ENCODE measurements around the gene VASP. TPM values are rescaled to one million over a fixed set of nuclear protein-coding genes. Genes with fewer than 3 reads are reported as not detected.
A peak's percentile ranks its signal among the peaks of the same experiment; 100 is the strongest.

The VASP gene
- total and polyA plus RNA-seq, 7 donors: 13.5 to 76.3 (median 22.7) TPM

- Histone ChIP-seq H3K4me3 (no peak overlapping the region), H3K36me3 (ENCODE audit: insufficient read depth in 1 of 2, low read depth in 1 of 2) (peaks cover 8 to 56% of the 10 kb centered on the region in 2 donors), H3K27me3 (ENCODE audit: insufficient read depth in 3 of 3, low read length in 2 of 3) (no peaks in the 10 kb centered on the region), H3K27ac (no peak overlapping the region), H3K4me1 (peaks cover 10% of the 10 kb centered on the region), H3K9me3 (no peaks in the 10 kb centered on the region)
- TF ChIP-seq CTCF (IDR thresholded peaks at IDR 0.05): no peak
- ATAC-seq (no peak), DNase-seq (no peak)
- intact Hi-C loops (cut with DNase I): no loop called here
- WGBS, 3 donors: 85 to 93% (median 88%) methylated on average over 7 of the region's 7 CpGs
Measured at GRCh38 chr19:45518469-45518826, 11.2 kb downstream of the VASP start.

GRCh38 chr19:45522010-45522941 lies 15.0 kb downstream of the VASP start:
- no peaks in the 10 kb centered on the region for H3K27me3 ChIP-seq (ENCODE audit: insufficient read depth in 3 of 3, low read length in 2 of 3)
- H3K4me1 ChIP-seq: peaks cover 3% of the 10 kb centered on the region
- WGBS, 3 donors: 81 to 87% (median 85%) methylated on average over 18 to 24 of the region's 24 CpGs
- ATAC-seq (no peak), DNase-seq (peak in 1 of 2 donors; percentile 48)
- intact Hi-C loops (cut with DNase I): loop anchor here (2.0 to 5.0 kb wide), 2 partner anchors 35 to 121 kb away; no protein-coding TSS in a partner anchor
- no peak overlapping the region for H3K4me3 ChIP-seq
- peaks cover 15 to 81% of the 10 kb centered on the region in 2 donors for H3K36me3 ChIP-seq (ENCODE audit: insufficient read depth in 1 of 2, low read depth in 1 of 2)
- H3K9me3 ChIP-seq: no peaks in the 10 kb centered on the region
- TF ChIP-seq CTCF (IDR thresholded peaks at IDR 0.05): no peak
- H3K27ac ChIP-seq: no peak overlapping the region

GRCh38 chr19:45523642-45524256 lies 16.5 kb downstream of the VASP start:
- WGBS, 3 donors: 65 to 74% (median 69%) methylated on average over 9 of the region's 9 CpGs

GRCh38 chr19:45524575-45525129 lies 17.4 kb downstream of the VASP start:
- H3K4me3 ChIP-seq: no peak overlapping the region
- ATAC-seq: peak in 3 of 4 donors; percentile 11 to 47 (median 17)
- DNase-seq: peak in 1 of 2 donors; percentile 29
- H3K27me3 ChIP-seq (ENCODE audit: insufficient read depth in 3 of 3, low read length in 2 of 3): peaks cover 0 to 10% (median 4%) of the 10 kb centered on the region in 3 donors
- intact Hi-C loops (cut with DNase I): loop anchor here (5.0 kb wide), 1 partner anchor 33 kb away; no protein-coding TSS in a partner anchor
- WGBS, 3 donors: 49 to 63% (median 62%) methylated on average over 15 of the region's 15 CpGs
- H3K36me3 ChIP-seq (ENCODE audit: insufficient read depth in 1 of 2, low read depth in 1 of 2): peaks cover 15 to 65% of the 10 kb centered on the region in 2 donors
- peaks cover 7% of the 10 kb centered on the region for H3K4me1 ChIP-seq
- TF ChIP-seq CTCF (IDR thresholded peaks at IDR 0.05): no peak
- H3K9me3 ChIP-seq: no peaks in the 10 kb centered on the region
- H3K27ac ChIP-seq: no peak overlapping the region

More at GRCh38 chr19:45523642-45524256, 16.5 kb downstream of the VASP start:
- H3K4me3 ChIP-seq: no peak overlapping the region
- intact Hi-C loops (cut with DNase I): loop anchor here (1.0 to 5.0 kb wide), 3 partner anchors 34 to 119 kb away; no protein-coding TSS in a partner anchor
- H3K27me3 ChIP-seq (ENCODE audit: insufficient read depth in 3 of 3, low read length in 2 of 3): peaks cover 0 to 1% (median 1%) of the 10 kb centered on the region in 3 donors
- peaks cover 3% of the 10 kb centered on the region for H3K4me1 ChIP-seq
- peak overlapping the region; percentile 59 for H3K27ac ChIP-seq
- ATAC-seq (peak; percentile 91 to 98 (median 96)), DNase-seq (peak; percentile 75 to 88)
- H3K36me3 ChIP-seq (ENCODE audit: insufficient read depth in 1 of 2, low read depth in 1 of 2): peaks cover 15 to 73% of the 10 kb centered on the region in 2 donors
- peak; percentile 89 for TF ChIP-seq CTCF (IDR thresholded peaks at IDR 0.05)
- H3K9me3 ChIP-seq: no peaks in the 10 kb centered on the region

Measured in psoas muscle (tissue), 8 donors.